Kasumi-1 (cell line): ENCODE results near the gene USP34.
"Not testable (repeated sequence)": the region's sequence is repeated elsewhere in the genome, so short reads cannot be mapped to it uniquely, and the experiment has no call there.

Source experiments
- DNase-seq, 2 experiments: peaks; one replicate each; lab custom pipeline; 2025; lab: John Stamatoyannopoulos, UW

USP34 gene

DNA sequence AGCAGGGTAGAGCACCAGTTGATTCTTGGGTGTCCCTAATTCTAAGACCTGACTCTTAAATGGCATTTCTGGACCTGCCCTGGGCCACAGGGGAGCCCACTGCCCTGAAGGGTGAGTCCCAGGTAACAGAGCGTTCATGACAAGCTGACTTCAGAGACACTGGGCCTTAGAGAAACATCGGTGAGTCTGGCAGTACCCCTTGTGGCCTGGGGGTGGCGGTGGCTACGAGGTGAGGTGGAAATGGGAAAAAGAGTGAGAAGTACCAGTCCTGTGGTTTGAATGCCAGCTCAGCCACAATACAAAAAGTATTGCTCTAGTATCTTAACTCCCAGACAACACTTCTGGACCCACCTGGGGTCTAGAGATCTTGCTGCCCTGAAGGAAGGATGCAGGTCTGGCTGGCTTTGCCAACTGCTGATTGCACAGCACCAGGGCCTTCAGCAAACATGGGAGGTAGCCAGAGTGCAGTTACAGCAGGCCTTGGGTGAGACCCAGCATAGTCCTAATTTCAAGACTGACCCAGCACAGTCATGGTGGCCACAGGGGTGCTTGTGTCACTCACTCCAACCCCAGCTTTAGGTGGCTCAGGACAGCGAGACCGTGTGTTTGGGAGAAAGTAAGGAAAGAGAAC lies 44.5 kb downstream of the USP34 start:
- peak; percentile 86 to 90 for DNase-seq

DNA sequence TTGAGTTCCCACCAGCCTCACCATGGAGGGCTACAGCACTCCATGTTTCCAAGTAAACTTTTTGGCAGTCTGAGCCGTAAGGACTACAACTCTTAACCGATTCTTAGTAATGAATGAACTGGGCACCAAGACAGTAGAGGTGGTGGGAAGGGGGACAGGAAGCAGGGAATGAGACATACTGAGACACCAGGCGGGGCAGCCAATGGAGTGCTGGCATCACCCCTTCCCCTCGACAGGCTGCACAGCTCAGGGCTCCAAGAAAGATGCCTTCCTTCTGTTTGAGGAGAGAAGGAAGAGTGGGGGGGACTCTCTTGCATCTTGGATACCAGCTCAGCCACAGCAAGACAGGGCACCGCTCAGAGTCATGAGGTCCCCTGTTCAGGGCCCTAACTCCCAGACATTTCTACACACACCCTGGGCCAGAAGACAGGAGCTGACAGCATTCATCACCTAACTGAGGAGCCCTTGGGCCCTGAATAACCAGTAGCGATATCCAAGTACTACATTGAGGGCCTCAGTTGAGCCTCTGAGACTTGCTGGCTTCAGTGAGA lies 45.2 kb downstream of the USP34 start:
- no peak for DNase-seq

DNA sequence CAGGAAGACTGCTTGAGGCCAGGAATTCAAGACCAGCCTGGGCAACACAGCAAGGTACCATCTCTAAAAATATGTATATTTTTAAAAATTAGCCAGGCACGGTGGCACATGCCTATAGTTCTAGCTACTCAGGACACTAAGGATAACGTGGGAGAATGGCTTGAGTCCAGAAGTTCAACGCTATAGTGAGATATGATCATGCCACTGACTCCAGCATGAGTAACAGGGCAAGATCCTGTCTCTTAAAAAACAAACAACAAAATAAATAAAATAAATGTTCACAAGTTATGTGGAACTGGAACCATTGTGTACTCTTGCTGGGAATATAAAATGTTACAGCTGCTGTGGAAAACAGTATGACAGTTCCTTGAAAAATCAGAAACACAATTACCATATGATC lies 47.2 kb downstream of the USP34 start:
- DNase-seq: no peak

DNA sequence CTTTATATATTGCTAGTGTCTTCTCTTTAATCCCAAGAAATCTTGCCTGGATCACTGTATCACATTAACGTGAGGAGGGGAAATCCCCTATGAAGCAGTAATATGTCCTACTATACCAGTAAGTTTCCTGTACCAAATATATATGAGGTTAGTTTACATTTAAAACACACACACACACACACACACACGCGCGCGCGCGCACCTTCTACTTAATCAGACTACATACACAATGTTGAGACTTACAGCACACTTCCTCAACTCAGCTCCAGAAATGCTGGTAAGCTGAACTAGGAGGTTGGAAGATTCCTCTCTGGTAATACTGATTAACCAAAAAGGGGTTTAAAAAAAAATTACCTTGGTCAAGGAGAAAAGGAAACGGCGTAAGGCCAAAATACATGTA lies 49.3 kb downstream of the USP34 start:
- no peak for DNase-seq

DNA sequence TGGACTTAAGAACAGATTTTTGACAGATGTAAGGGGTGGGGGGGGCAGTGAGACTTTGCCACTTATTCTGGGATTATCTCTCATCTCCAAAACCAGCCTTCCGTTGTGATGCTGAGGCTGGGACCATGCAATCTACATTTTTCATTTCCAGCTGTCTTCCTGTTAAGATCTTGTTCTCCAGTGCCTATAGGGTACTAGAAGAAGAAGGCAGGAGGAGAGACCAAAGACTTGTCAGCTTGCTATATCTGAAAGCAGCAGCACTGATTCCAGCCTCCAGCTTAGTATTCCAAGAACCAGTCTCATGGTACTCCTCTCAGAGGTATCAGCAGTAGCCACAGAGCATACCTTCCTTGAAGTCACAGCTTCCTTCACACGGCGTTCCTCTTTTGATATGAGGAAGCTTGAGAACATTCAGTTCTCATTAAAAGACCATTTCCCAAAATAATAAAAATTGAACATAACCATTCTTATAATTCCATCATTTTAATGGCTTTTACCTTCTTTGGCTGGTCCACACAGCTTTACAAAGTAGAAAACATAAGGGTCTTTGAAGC lies 49.8 kb downstream of the USP34 start:
- peak; percentile 42 to 48 for DNase-seq

DNA sequence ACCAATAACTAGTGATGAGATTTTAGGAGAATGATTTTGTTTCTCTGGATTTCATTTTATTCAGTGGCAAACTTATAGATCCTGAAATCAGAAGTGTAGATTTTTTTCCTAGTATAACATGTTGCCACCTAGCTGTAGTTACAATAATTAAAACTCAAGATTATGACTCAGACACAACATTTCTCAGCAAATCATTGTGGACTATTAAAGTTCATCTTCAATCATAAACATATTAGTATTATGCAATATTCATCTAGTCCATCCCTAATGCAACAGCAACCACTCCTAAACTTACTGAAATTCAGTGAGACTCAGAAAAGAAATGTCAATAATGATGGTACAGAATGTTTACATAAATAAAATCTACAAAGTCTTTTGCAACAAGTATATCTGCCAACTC lies 51.3 kb downstream of the USP34 start:
- DNase-seq: peak in 1 of 2 experiments; percentile 8

DNA sequence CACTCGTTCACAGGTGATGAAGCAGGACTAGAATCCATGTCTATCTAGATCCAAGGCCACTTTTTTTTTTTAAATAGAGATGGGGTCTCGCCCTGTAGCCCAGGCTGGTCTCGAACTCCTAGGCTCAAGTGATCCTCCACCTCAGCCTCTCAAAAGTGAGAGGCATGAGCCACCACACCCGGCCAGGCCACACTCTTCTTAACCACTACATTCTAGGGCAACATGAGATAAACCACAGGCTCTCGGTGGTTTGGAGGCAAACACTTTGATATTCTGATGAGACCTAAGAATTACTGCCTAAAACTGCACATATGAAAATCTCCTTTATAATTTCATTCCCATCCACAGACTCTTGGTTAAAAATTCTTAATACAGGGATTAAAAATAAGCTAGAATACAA lies 51.8 kb downstream of the USP34 start:
- no peak for DNase-seq

DNA sequence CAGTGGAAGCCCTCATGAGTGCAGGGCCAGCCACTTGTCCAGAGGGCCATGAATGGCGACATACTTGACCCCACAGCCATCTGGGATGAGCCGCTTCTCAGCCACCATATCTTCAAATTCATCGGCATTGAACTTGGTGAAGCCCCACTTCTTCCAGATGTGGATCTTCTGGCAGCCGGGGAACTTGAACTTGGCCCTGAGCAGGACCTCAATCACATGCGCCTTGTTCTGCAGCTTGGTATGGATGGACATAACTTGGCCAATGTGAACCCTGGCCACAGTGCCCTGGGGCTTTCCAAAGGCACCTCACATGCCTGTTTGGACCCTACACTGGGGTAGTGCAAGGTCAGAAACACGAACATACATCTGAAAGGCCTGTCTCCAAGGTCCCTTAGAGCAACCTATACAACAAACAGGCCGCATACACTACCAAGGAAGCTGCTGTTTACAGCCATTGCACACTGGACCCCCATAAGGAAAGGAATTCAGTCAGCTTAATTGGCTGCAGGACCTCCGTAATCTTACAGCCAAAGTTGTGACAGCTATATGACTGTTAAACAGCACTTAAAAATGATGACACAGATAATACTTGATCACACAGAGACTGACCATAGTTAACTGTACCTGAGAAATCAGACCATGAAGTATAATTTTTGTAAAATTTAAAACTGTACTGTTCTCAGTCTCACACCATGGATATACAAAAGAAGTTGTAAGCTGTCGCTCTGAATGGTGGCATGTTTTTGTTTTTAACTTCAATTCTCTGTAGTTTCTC lies 53.8 kb downstream of the USP34 start:
- DNase-seq: no peak

DNA sequence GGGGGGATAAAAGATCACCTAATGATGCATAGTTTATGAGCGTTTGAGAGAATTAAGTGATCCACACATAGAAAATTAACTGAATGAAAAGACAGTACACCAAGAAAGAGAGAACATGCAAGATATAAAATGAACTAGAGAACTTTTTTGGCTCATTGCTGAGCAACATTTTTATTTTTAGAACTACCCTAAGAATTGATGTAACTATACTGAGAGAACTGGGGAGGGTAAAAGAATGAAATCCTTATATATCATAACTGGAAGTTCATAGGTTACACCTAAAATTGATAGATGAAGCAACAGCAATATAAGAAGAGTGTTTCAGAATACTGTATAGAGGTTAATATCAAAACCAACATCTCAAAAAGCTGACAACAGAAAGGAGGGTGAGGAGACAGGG lies 55.6 kb downstream of the USP34 start:
- no peak for DNase-seq

DNA sequence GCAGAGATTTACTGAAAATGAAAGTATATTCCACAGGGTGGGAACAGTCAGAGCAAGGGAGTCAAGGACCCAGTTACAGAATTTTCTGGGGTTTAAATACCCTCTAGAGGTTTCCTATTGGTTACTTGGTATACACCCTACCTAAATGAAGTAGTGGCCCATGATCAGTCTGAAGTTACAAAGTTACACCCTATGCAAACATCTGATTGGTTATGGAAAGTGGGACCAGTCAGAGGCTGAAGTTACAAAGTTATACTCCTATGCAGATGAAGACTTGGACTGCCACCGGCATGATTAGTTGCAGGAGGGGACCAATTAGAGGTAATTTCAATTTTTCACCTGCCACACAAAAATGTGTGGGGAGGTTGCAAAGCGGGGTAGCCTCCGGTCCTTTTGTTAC lies 56.2 kb downstream of the USP34 start:
- no peak for DNase-seq

DNA sequence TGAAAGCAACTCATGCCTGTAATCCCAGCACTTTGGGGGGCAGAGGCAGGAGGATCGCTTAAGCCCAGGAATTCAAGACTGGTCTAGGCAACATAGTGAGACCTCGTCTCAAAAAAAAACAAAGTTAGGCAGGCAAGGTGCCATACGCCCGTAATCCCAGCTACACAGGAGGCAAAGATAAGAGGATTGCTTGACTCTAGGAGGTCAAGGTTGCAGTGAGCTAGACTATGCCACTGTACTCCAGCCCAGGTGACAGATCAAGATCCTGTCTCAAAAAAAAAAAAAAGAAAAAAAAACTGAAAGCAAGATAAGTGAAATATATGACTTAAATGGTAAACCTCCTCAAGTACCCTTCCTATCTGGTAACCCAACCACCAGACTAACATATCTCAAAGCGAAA lies 59.8 kb downstream of the USP34 start:
- DNase-seq: no peak

DNA sequence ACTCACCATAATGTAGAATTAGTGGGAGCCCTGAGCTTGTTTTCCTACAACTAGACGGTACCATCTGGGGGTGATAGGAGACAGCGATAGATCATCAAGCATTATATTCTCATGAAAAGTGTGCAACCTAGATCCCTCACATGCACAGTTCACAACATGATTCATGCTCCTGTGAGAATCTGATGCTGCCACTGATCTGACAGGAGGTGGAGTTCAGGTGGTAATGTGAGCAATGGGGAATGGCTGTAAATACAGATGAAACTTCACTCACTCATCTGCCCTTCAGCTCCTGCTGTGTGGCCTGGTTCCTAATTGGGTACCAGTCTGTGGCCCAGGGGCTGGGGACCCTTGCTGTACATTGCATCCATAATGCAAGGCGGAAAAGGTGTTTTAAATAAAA lies 60.7 kb downstream of the USP34 start:
- no peak for DNase-seq

DNA sequence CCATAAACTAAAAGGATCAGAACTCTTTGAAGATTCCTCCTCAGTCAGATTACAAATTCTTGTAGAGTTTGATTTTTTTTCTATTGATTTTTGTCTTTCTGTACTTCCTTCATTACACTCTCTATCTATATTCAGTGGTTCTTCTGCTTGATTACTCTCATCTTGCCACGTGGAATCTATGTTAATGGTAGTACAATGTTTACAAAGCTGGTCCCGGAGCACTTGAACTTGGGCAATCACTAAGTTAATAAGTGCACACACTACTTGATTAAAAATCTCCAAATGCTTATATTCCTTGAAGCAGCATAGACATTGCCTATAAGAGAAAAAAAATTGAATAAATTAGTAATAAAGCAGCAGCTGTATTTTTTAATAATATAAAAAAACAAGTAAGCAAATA lies 65.1 kb downstream of the USP34 start:
- no peak for DNase-seq

DNA sequence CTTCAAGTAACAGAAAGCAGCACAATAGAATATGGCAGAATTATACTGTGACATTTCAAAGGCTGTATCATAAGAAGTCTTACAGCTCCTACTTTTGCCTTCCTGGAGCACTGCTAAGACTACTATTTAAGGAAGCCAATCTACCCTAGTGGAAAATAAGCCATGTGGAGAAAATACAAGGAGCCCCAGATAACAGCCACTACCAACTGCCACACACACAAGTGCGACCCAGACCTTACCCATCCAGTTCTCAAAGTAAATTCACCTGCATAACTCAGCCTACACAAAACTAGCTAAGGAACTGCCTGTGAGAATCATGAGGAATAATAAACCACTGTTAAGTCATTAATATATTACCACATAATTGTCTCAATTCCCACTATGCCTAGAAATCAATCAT lies 66.4 kb downstream of the USP34 start:
- no peak for DNase-seq

DNA sequence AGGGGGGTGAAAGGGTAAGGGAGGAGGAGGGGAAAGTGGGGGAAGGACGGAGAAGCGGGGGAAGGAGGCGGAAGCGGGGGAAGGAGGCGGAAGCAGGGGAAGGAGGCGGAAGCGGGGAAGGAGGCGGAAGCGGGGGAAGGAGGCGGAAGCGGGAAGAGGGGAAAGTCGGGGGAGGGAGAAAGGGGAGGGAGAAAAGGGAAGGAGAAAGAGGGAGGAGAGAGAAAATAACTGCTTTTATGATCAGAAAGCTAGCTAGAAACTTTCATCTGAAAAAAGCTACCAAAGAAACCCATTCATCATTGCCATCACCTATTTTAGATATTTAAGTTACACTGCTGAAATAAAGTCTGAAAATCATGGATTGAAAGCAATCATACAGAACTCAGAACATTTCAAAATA lies 72.5 kb downstream of the USP34 start:
- DNase-seq: no peak

DNA sequence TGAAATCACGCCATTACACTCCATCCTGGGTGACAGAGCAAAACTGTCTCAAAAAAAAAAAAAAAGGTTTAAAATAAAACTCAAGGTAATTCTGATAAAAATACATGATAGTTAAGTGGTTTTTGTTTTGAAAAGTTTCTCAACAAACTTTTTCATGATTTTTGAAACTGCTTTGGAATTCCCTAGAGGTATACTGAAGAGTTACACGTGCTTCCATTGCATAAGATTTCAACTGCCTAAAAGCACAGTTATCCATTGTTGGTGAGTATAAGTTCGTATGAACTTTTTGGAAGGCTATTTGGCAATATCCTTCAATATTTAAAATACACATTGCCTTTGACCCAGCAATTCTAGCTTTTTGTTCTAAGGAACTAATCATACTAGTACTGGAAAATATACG lies 74.9 kb downstream of the USP34 start:
- DNase-seq: peak in 1 of 2 experiments; percentile 34

DNA sequence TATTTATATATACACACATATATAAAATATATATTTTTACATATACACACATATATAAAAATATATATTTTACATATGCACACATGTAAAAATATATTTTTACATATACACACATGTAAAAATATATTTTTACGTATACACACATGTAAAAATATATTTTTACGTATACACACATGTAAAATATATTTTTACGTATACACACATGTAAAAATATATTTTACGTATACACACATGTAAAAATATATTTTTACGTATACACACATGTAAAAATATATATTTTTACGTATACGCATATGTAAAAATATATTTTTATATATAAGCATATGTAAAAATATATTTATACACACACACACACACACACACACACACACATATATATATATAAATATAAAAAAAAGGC lies 83.3 kb downstream of the USP34 start:
- not testable (repeated sequence) for DNase-seq

DNA sequence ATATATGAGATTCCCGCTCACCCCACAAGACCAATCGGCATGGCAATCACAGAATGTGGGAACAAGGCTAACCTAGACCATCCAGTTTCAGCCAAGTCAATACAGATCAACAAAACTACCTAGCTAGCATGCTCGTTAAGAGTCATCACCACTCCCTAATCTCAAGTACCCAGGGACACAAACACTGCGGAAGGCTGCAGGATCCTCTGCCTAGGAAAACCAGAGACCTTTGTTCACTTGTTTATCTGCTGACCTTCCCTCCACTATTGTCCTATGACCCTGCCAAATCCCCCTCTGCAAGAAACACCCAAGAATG lies 90.0 kb downstream of the USP34 start:
- DNase-seq: not testable (repeated sequence)

DNA sequence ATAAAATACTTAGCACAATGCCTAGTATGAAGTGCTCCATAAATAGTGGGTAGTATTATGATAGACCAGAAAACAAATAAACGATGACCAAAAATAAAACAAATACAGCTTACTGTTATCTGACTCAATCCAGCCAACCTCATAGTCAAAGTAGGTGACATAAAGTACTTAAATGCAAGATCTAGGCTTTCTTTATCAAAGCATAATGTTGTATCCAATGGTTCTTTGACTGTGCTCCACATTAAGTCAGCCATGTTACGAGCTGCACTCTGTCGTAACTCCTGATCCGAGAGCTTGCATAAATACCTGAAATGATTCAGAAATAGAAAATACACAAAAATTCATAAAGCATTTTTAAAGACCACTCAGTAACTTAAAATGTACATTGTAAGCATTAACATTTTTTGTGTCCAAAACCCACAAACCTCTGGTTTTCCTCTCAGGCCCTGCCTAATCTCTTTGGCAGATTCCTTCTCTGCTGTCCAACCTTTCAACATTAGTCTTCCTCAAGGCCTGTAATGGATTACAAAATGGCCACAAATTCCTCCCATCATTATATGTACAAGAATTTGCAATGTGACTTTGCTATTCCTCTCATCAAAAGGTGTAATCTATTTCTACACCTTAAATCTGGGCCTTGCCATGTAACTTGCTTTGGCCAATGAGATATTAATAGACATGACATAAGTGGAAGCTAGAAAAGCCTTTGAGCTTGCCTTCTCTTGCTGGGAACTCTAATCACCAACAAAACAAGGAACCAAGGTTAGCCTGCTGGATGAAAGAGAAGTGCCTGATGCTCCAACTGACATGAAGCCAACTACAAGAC lies 90.6 kb downstream of the USP34 start:
- DNase-seq: peak in 1 of 2 experiments; percentile 8

DNA sequence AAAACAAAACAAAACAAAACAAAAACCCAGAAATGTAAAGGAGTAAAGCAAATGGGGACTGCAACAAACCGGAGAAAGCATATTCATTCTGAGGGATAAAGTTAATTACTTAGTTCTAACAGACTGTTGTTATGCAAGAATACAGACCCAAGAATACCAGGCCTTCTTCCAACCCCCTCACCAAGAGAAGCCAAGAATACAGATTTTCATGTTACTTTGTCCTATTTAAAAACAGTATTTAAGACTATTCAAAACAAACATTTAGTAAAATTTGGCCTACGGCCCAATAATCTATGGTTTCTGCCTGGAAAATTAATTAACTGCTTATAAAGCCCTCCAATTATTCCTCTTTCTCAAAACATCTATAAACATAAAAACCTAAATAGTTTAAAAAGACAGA lies 91.4 kb downstream of the USP34 start:
- DNase-seq: no peak

DNA sequence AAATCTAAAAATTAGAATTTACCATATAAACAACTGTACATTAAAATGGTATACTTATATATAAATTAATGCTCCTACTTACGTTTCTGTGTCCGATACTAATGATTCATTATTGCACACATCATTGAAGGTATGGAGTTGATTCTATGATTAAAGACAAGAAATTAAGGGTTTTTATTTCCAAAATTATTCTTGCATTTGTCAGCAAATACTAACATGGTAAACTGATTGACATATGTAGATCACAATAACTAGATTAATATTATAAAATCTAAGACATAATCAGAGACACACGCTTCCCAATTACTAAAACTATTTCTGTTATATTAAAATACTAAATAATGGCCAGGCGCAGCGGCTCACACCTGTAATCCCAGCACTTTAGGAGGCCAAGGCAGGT lies 92.6 kb downstream of the USP34 start:
- no peak for DNase-seq

DNA sequence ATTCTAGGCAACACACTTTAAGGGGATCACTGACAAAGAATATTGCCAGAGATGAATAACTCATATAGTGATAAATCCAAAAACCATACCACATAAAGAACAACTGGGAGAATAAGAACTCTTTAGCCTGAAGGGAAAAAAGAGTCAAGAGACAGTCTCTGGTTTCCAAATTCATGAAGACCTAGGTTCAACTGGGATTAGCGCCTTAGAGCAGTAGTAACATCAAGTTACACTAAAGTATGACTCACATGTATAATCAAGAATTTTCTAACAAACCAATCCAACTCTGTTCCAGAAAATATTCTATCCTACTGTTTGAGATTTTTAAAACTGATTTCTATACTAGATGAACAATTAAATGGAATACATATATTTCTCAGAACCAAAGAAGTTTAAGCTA lies 93.8 kb downstream of the USP34 start:
- DNase-seq: no peak

DNA sequence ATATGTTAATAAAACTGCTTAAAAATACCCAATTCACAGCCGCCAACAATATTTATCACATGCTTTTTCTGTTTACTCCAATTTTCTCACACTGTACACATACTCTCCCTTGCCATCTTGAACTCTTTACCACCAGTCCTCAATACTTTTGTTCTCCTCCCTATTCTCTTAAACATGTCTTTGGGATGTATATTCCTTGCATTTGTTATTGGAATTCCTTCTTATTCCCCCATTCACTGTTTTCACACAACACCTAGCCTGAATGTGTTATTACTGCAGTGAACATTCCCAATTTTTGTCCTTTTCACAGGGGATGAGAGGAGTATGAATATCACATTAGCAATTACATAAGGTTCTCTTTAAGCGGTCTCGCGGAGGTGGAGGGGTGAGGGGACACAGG lies 94.7 kb downstream of the USP34 start:
- no peak for DNase-seq
